ENCODE data around the gene AP3B1. TPM values are rescaled to one million over a fixed set of nuclear protein-coding genes. Genes with fewer than 3 reads are reported as not detected.

Gene AP3B1
- total RNA-seq, 2 donors from 2014 or later, result 51.3 to 55.6 TPM

DNA sequence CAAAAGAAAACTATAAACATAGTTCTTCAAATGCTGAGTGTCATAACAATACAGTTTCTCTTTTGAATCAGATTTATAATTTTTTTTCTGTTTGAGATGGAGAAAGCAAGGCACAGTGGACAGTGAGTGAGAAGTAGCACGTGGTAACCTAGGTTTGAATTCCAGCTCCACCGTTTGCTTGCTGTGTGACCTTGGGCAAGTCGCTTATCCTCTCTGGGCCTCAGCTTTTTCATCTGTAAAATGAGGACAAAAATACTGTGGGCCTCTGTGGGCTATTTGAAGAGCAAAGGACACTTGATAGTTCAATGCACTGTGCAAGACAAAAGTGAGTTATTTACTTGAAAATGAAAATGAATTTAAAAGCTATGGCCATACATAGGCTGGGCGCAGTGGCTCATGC, 330.7 kb downstream of the AP3B1 start:
- DNase-seq (no peak), ATAC-seq (no peak)
- intact Hi-C loops (cut with DNase I, micrococcal nuclease), result no loop called here

GRCh38 chr5:77960863-77961396, 333.6 kb downstream of the AP3B1 start:
- ATAC-seq (no peak), DNase-seq (no peak)
- intact Hi-C loops (cut with DNase I, micrococcal nuclease), result no loop called here

GRCh38 chr5:77960305-77960704, 334.2 kb downstream of the AP3B1 start:
- no peak for ATAC-seq
- no peak for DNase-seq
- intact Hi-C loops (cut with DNase I, micrococcal nuclease), result no loop called here

GRCh38 chr5:77958642-77959330, 335.7 kb downstream of the AP3B1 start:
- ATAC-seq, result no peak
- intact Hi-C loops (cut with DNase I, micrococcal nuclease), result no loop called here
- no peak for DNase-seq

DNA sequence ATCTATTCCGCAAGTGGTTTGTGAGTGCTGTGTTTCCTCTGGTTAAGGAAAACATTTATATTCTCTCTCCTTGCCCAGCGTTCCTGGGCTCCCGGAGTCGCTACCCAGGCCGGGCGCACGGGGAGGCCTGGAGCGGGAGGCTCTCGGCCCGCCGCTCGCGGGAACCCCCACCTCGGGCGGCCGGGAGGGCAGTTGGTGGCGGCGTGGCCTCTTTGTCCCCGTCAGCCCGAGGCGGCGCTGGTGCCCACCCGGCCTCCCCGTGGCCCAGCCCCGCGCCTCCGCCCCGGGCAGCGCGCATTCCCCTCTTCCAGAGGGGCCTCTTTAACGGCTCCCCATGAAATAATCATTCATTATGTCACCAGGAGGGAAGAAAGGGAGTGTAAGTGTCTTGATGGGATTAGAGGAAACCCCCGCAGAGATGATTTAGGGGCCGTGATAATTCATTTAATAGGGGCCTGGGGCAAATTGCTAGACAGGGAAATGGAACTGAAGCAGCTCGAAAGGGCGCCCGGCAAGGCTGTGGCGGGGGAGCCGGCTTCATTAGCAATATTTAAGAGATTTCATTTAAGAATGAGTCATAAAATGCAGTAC, 336.5 kb downstream of the AP3B1 start:
- intact Hi-C loops (cut with DNase I, micrococcal nuclease), result no loop called here
- ATAC-seq (no peak), DNase-seq (no peak)

DNA sequence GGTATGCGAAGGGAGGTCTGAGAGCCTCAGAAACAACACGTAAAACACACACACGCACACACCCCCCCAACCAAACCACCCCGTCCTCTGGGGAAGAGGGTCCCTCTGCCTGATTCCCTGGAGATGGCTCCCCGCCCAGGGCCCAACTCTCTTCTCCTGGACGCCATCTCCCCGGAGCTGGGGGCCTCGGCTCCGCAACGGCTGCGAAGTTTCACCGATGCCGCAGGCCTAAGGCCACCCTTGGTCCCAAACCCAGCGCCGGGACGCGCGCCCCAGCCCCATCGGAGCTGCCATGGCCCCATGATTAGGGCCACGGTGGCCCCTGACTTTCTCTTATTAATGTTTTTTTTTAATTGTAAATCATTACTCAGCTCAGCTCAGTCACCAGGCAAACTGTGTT, 337.0 kb downstream of the AP3B1 start:
- intact Hi-C loops (cut with DNase I, micrococcal nuclease), result no loop called here
- no peak for DNase-seq
- no peak for ATAC-seq

- ATAC-seq (no peak), DNase-seq (no peak)
- intact Hi-C loops (cut with DNase I, micrococcal nuclease), result no loop called here
Measured at GRCh38 chr5:77957081-77957480, 337.4 kb downstream of the AP3B1 start.

DNA sequence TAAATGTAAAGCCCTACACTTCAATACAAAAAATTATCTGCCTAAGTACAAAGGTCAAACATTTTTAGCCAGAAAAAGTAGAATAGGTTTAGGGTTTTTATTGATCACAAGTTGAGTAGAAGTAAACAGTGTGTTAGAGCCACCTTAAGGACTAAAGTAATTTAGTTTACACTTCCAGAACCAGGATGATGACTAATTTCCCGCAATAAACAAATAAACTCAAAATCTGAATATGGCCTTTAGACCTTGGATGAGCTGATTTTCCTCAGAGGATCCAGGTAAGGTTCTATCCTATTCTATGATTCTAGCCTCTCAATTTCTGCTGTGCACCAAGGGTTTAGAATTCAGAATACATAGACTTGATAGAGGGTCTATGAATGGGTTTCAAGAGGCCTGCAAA, 338.9 kb downstream of the AP3B1 start:
- DNase-seq (no peak), ATAC-seq (peak; percentile 85)
- intact Hi-C loops (cut with DNase I, micrococcal nuclease), result no loop called here

GRCh38 chr5:77953374-77953773, 341.1 kb downstream of the AP3B1 start:
- intact Hi-C loops (cut with DNase I, micrococcal nuclease), result no loop called here
- peak; percentile 87 for ATAC-seq
- DNase-seq, result no peak

DNA sequence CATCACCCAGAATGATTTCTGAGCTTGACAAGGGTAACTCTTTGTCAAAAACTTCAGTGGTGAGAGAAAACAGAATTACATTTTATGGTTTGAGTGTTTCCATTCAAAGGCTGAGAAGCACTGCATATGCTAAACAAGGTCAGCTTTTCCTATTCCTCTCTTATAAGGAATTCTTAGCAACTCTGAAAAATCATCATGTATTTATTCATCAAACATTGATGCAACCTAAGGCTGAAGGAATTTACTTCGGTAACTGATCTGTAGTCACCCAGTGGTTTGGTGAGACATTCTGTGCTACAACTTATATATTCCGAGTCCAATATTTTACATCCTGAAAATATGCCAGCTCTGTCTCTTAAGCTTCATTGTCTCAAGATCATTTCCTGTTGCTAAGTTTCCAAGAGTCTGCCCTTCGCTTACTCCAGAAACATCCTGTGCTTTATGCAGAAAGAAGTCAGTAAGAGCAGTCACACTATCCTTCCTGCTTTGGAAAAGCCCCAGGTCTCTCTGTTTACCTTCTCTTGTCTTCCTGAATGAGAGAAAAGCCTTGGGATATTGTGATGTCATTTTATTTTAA, 341.8 kb downstream of the AP3B1 start:
- DNase-seq, result no peak
- intact Hi-C loops (cut with DNase I, micrococcal nuclease), result no loop called here

More for the DNA sequence above, 341.8 kb downstream of the AP3B1 start:
- peak; percentile 37 for ATAC-seq

Other genes with a start within 250 kb of the AP3B1 start
- gene SCAMP1, start 65.9 kb upstream of the AP3B1 start, total RNA-seq, result 10 to 100 TPM; 33.2 to 38.5 TPM